ENCODE results near the gene SEC62. TPM values are rescaled to one million over a fixed set of nuclear protein-coding genes. Genes with fewer than 3 reads are reported as not detected.

The SEC62 gene
- total RNA-seq, 4 donors from 2014 or later: 18.3 to 35.3 (median 28.9) TPM

GRCh38 chr3:169955406-169955805 lies 11.2 kb upstream of the SEC62 start:
- no peak overlapping the region for H3K4me3 ChIP-seq
- no peak overlapping the region for H3K27ac ChIP-seq
- TF ChIP-seq CTCF (IDR thresholded peaks at IDR 0.05) (no peak), POLR2A (IDR thresholded peaks at IDR 0.05) (no peak), POLR2AphosphoS5 (IDR thresholded peaks at IDR 0.05) (no peak), EP300 (IDR thresholded peaks at IDR 0.05) (no peak)
- no peaks in the 10 kb centered on the region for H3K9me3 ChIP-seq
- WGBS: 74% methylated on average over 2 of the region's 2 CpGs
- H3K36me3 ChIP-seq: no peaks in the 10 kb centered on the region
- no peaks in the 10 kb centered on the region for H3K4me1 ChIP-seq
- H3K27me3 ChIP-seq: no peaks in the 10 kb centered on the region
- DNase-seq (ENCODE audit: low spot score in 2 of 2): no peak

- Histone ChIP-seq H3K4me3 (no peak overlapping the region), H3K36me3 (no peaks in the 10 kb centered on the region), H3K27ac (no peak overlapping the region), H3K4me1 (peaks cover 27% of the 10 kb centered on the region), H3K9me3 (no peaks in the 10 kb centered on the region), H3K27me3 (no peaks in the 10 kb centered on the region)
- no peak for DNase-seq (ENCODE audit: low spot score in 2 of 2)
- TF ChIP-seq POLR2AphosphoS5 (IDR thresholded peaks at IDR 0.05): no peak
- no peak for TF ChIP-seq CTCF (IDR thresholded peaks at IDR 0.05)
- no peak for TF ChIP-seq POLR2A (IDR thresholded peaks at IDR 0.05)
- no peak for TF ChIP-seq EP300 (IDR thresholded peaks at IDR 0.05)
- 62% methylated on average over 2 of the region's 2 CpGs for WGBS
Measured at GRCh38 chr3:169964176-169964575, 2.4 kb upstream of the SEC62 start.

- DNase-seq (ENCODE audit: low spot score in 2 of 2): no peak
Measured at GRCh38 chr3:169965562-169966427, 812 bp upstream of the SEC62 start.

GRCh38 chr3:169966951-169967915 lies 626 bp downstream of the SEC62 start:
- no peaks in the 10 kb centered on the region for H3K36me3 ChIP-seq
- DNase-seq (ENCODE audit: low spot score in 2 of 2): peak; percentile 73 to 82
- no peaks in the 10 kb centered on the region for H3K27me3 ChIP-seq
- H3K9me3 ChIP-seq: no peaks in the 10 kb centered on the region
- H3K27ac ChIP-seq: peak overlapping the region; percentile 97
- peak overlapping the region; percentile 90 for H3K4me3 ChIP-seq
- TF ChIP-seq POLR2A (IDR thresholded peaks at IDR 0.05) (no peak), POLR2AphosphoS5 (IDR thresholded peaks at IDR 0.05) (no peak), EP300 (IDR thresholded peaks at IDR 0.05) (no peak), CTCF (IDR thresholded peaks at IDR 0.05) (no peak)
- peaks cover 49% of the 10 kb centered on the region for H3K4me1 ChIP-seq
- 3% methylated on average over 44 of the region's 44 CpGs for WGBS

More at GRCh38 chr3:169965562-169966427, 812 bp upstream of the SEC62 start:
- 59% methylated on average over 21 of the region's 21 CpGs for WGBS
- Histone ChIP-seq H3K4me3 (peak overlapping the region; percentile 90), H3K9me3 (no peaks in the 10 kb centered on the region), H3K36me3 (no peaks in the 10 kb centered on the region), H3K27me3 (no peaks in the 10 kb centered on the region), H3K27ac (peak overlapping the region; percentile 97), H3K4me1 (peaks cover 43% of the 10 kb centered on the region)
- TF ChIP-seq POLR2AphosphoS5 (IDR thresholded peaks at IDR 0.05): no peak
- TF ChIP-seq EP300 (IDR thresholded peaks at IDR 0.05): no peak
- TF ChIP-seq POLR2A (IDR thresholded peaks at IDR 0.05): no peak
- no peak for TF ChIP-seq CTCF (IDR thresholded peaks at IDR 0.05)

All from suprapubic skin (tissue), 4 donors.